Stimulated activated CD8-positive, alpha-beta memory T cell treated with anti-CD3 and anti-CD28 coated beads, Interleukin-15, amount 100 ng/mL, for 1 hour (primary cell): ENCODE results near the gene MSI2.

Experiments used
- DNase-seq: peaks from one replicate; pipeline ENCODE4 v3.0.0-alpha.2; 2020; ENCODE audit warnings: low read depth

Gene MSI2

GRCh38 chr17:57417956-57418355 lies 161.6 kb downstream of the MSI2 start:
- DNase-seq: no peak

- DNase-seq: no peak
Measured at GRCh38 chr17:57418463-57419246, 162.3 kb downstream of the MSI2 start.

GRCh38 chr17:57419940-57420550 lies 163.7 kb downstream of the MSI2 start:
- DNase-seq: no peak

GRCh38 chr17:57420734-57421717 lies 164.7 kb downstream of the MSI2 start:
- no peak for DNase-seq

GRCh38 chr17:57422574-57423164 lies 166.3 kb downstream of the MSI2 start:
- DNase-seq: no peak

- DNase-seq: no peak
Measured at GRCh38 chr17:57423541-57423940, 167.2 kb downstream of the MSI2 start.

- no peak for DNase-seq
Measured at GRCh38 chr17:57424273-57424672, 167.9 kb downstream of the MSI2 start.

- no peak for DNase-seq
Measured at GRCh38 chr17:57424777-57425188, 168.5 kb downstream of the MSI2 start.

- DNase-seq: no peak
Measured at GRCh38 chr17:57425431-57425830, 169.1 kb downstream of the MSI2 start.

- no peak for DNase-seq
Measured at GRCh38 chr17:57425903-57426880, 169.9 kb downstream of the MSI2 start.

GRCh38 chr17:57429966-57430365 lies 173.6 kb downstream of the MSI2 start:
- no peak for DNase-seq

- no peak for DNase-seq
Measured at GRCh38 chr17:57431415-57431814, 175.1 kb downstream of the MSI2 start.

- DNase-seq: no peak
Measured at GRCh38 chr17:57432507-57433277, 176.4 kb downstream of the MSI2 start.

GRCh38 chr17:57433452-57433851 lies 177.1 kb downstream of the MSI2 start:
- no peak for DNase-seq

- DNase-seq: no peak
Measured at GRCh38 chr17:57434361-57434760, 178.0 kb downstream of the MSI2 start.

GRCh38 chr17:57436565-57436964 lies 180.2 kb downstream of the MSI2 start:
- DNase-seq: no peak

GRCh38 chr17:57438066-57438731 lies 181.9 kb downstream of the MSI2 start:
- no peak for DNase-seq

GRCh38 chr17:57439651-57440050 lies 183.3 kb downstream of the MSI2 start:
- no peak for DNase-seq

- peak; percentile 41 for DNase-seq
Measured at GRCh38 chr17:57440522-57441269, 184.4 kb downstream of the MSI2 start.
